ENCODE results near the gene PLA2R1.

DNA sequence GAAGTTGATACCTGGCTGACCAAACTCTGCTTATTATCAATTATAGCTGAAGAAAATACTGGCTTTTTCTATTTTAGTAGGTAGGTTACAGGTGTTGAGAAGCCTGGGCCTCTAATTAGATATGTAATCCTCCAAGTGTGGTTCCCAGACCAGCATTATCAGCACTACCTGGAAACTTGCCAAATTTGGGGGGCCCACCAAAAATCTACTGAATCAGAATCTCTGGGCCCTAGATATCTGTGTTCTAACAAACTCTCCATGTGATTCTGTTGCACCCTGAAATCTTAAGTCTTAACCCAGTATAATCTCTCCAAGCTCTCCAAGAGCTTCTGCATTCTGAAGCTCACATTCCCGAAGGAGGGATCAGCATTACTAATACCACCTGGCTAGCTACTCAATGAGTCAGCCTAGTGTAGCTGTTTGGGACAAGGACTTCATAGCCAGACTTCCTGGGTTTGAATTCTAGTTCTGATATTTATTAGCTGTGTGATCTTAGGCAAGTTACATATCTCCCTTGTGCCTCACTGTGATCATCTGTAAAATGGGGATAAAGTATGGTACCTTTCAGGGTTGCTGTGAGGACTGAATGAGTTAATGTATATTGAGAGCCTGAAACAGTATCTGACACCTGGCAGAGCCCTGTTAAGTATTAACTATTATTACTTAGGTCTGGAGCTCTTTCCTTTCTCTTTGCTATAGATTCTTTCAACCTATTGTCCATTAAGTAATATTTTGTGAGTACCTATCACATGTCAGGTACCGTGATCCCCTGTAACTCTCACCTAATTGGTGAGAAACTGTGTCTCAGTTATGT is 170.3 kb downstream of the PLA2R1 start:
- TF ChIP-seq, protein P1, sequence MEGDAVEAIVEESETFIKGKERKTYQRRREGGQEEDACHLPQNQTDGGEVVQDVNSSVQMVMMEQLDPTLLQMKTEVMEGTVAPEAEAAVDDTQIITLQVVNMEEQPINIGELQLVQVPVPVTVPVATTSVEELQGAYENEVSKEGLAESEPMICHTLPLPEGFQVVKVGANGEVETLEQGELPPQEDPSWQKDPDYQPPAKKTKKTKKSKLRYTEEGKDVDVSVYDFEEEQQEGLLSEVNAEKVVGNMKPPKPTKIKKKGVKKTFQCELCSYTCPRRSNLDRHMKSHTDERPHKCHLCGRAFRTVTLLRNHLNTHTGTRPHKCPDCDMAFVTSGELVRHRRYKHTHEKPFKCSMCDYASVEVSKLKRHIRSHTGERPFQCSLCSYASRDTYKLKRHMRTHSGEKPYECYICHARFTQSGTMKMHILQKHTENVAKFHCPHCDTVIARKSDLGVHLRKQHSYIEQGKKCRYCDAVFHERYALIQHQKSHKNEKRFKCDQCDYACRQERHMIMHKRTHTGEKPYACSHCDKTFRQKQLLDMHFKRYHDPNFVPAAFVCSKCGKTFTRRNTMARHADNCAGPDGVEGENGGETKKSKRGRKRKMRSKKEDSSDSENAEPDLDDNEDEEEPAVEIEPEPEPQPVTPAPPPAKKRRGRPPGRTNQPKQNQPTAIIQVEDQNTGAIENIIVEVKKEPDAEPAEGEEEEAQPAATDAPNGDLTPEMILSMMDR (IDR thresholded peaks at IDR 0.05): no peak
- no peak for TF ChIP-seq POLR2A (IDR thresholded peaks at IDR 0.05)

Measured in lower leg skin (tissue), 3 donors.